ENCODE measurements around the gene EDC4. TPM values are rescaled to one million over a fixed set of nuclear protein-coding genes. Genes with fewer than 3 reads are reported as not detected.
"Not testable (repeated sequence)": the region's sequence is repeated elsewhere in the genome, so short reads cannot be mapped to it uniquely, and the experiment has no call there.

Gene EDC4
- total RNA-seq, 1 donor from 2014 or later = 48.4 TPM

DNA sequence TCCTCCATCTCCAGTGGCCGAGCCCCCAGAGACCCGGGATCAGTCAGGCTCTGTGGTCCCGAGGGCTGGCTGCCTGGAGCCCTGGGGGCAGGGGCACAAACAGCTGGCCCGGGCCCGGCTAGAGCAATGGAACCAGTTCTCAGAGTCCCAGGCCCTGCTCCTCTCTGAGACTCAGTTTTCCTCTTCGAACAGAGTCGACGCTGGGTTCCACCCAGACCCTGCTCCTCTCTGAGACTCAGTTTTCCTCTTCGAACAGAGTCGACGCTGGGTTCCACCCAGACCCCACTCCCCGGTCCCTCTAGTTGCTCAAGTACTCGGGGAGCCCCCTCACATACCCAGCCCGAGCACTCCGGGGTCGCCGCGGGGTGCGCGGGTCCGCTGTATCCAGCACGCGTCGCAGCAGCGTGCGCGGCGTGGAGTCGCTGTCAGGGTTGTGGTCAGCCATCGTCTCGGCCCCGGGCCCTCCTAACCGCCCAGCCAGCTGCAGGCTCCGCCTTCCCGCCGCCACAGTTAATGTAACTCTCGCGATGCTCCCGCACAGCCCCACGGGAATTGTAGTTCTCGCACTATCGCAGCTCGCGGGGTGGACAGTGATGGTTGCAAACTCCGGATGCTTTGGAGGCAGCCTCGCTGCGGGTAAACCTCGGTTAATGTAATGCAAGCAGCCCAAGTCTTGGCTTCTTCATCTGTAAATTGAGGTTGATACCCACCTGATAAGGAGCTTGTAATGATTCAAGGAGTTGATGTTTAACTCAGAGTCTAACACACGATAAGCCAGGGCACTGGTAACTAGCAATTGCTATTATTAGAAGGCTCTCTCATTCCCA lies 39.2 kb upstream of the EDC4 start:
- no peaks in the 10 kb centered on the region for H3K36me3 ChIP-seq (ENCODE audit: control insufficient read depth, insufficient read depth, low read length)
- peak overlapping the region; percentile 70 for H3K4me3 ChIP-seq (ENCODE audit: low read depth, low read length)
- TF ChIP-seq CTCF (IDR thresholded peaks at IDR 0.05; ENCODE audit: insufficient read depth, low read length, poor library complexity, severe bottlenecking) = no peak
- DNase-seq (ENCODE audit: low read depth) = no peak
- H3K27me3 ChIP-seq (ENCODE audit: control insufficient read depth, insufficient read depth, low read length) = no peaks in the 10 kb centered on the region

- no peak for TF ChIP-seq CTCF (IDR thresholded peaks at IDR 0.05; ENCODE audit: insufficient read depth, low read length, poor library complexity, severe bottlenecking)
- no peak overlapping the region for H3K4me3 ChIP-seq (ENCODE audit: low read depth, low read length)
- H3K36me3 ChIP-seq (ENCODE audit: control insufficient read depth, insufficient read depth, low read length) = no peaks in the 10 kb centered on the region
- H3K27me3 ChIP-seq (ENCODE audit: control insufficient read depth, insufficient read depth, low read length) = no peaks in the 10 kb centered on the region
- DNase-seq (ENCODE audit: low read depth) = no peak
These were observed 38.6 kb upstream of the EDC4 start for GRCh38 chr16:67834242-67834614.

DNA sequence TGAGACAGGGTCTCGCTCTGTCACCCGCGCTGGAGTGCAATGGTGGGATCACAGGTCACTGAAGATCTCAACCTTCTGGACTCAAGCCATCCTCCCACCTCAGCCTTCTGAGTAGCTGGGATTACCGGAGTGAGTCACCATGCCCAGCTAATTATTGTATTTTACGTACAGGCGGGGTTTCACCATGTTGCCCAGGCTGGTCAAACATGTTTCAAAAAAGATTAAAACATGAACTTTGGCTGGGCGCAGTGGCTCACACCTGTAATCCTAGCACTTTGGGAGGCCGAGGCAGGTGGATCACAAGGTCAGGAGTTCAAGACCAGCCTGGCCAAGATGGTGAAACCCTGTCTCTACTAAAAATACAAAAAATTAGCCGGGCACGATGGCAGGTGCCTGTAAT lies 35.7 kb upstream of the EDC4 start:
- H3K36me3 ChIP-seq (ENCODE audit: control insufficient read depth, insufficient read depth, low read length); H3K27me3 ChIP-seq (ENCODE audit: control insufficient read depth, insufficient read depth, low read length); DNase-seq (ENCODE audit: low read depth); H3K4me3 ChIP-seq (ENCODE audit: low read depth, low read length): not testable (repeated sequence)

GRCh38 chr16:67837811-67838210 lies 35.0 kb upstream of the EDC4 start:
- no peak for TF ChIP-seq CTCF (IDR thresholded peaks at IDR 0.05; ENCODE audit: insufficient read depth, low read length, poor library complexity, severe bottlenecking)
- Histone ChIP-seq H3K36me3 (ENCODE audit: control insufficient read depth, insufficient read depth, low read length) (no peaks in the 10 kb centered on the region), H3K4me3 (ENCODE audit: low read depth, low read length) (no peak overlapping the region), H3K27me3 (ENCODE audit: control insufficient read depth, insufficient read depth, low read length) (no peaks in the 10 kb centered on the region)
- no peak for DNase-seq (ENCODE audit: low read depth)

DNA sequence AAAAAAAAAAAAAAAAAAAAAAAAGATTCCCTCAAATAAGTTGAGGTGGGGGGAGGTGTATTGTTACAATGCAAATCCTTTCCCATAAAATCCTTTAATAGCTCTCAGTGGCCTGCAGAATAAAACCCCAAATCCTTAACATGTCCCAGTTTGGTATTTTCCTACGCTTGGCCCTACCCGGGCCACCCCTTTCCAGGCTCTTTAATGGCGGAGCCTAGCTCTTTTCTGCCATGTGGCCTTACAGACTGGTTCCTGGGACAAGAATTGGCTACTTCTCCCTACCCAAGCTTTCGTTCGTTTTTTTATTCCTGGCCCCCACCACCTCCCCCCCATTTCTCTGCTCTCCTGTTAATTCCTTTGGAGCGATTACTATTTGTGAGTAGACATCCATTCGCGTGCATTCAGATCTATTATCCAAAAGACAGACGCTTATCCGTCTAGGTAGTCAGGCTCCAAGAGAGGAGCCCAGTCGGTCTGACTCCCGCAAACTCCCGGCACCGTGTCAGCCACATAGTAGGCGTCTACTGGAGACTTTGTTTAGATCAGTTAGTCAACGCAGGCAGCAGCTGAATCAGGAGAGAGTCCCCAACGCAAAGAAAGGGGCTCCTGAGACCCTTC lies 31.5 kb upstream of the EDC4 start:
- DNase-seq (ENCODE audit: low read depth) = no peak
- TF ChIP-seq CTCF (IDR thresholded peaks at IDR 0.05; ENCODE audit: insufficient read depth, low read length, poor library complexity, severe bottlenecking) = no peak
- Histone ChIP-seq H3K4me3 (ENCODE audit: low read depth, low read length) (peak overlapping the region; percentile 18), H3K36me3 (ENCODE audit: control insufficient read depth, insufficient read depth, low read length) (no peaks in the 10 kb centered on the region), H3K27me3 (ENCODE audit: control insufficient read depth, insufficient read depth, low read length) (no peaks in the 10 kb centered on the region)

GRCh38 chr16:67841816-67842508 lies 30.9 kb upstream of the EDC4 start, which contains the start of gene THAP11:
THAP11 (plus strand) TSS chr16:67842320; CDS start chr16:67842555, 235 bp downstream.
- H3K36me3 ChIP-seq (ENCODE audit: control insufficient read depth, insufficient read depth, low read length) = no peaks in the 10 kb centered on the region
- DNase-seq (ENCODE audit: low read depth) = no peak
- H3K4me3 ChIP-seq (ENCODE audit: low read depth, low read length) = peak within 1 kb of the TSS; percentile 97
- H3K27me3 ChIP-seq (ENCODE audit: control insufficient read depth, insufficient read depth, low read length) = no peaks in the 10 kb centered on the region
- TF ChIP-seq CTCF (IDR thresholded peaks at IDR 0.05; ENCODE audit: insufficient read depth, low read length, poor library complexity, severe bottlenecking) = peak; percentile 83
